ENCODE data around the gene EIF2AK3.

- no peak for TF ChIP-seq CTCF (IDR thresholded peaks at IDR 0.05)
- no peak for TF ChIP-seq POLR2A (IDR thresholded peaks at IDR 0.05)
Measured at GRCh38 chr2:88599527-88599926, 27.7 kb downstream of the EIF2AK3 start.

Measured in uterus (tissue), 2 donors.